Measurements from ENCODE around the gene MAP3K20.
"Not testable (repeated sequence)": the region's sequence is repeated elsewhere in the genome, so short reads cannot be mapped to it uniquely, and the experiment has no call there.

The MAP3K20 gene

DNA sequence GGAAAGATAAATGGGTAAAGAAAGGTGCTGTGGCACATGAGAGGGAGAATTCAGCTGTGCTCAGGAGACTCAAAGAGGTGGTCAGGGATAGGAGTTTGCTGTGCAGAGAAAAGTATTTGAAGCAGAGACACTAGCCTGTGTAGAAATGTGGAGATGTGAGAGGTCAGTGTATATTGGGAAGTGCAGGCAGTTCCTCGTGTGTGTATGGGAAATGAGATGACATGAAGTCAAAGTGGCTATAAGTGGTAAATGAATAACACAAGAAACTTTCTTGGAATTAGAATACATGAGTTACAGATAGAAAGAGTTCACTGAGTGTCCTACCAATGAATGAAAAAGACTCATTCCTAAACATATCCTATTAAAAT, 11.6 kb downstream of the MAP3K20 start:
- no peak for DNase-seq (ENCODE audit: low spot score)

DNA sequence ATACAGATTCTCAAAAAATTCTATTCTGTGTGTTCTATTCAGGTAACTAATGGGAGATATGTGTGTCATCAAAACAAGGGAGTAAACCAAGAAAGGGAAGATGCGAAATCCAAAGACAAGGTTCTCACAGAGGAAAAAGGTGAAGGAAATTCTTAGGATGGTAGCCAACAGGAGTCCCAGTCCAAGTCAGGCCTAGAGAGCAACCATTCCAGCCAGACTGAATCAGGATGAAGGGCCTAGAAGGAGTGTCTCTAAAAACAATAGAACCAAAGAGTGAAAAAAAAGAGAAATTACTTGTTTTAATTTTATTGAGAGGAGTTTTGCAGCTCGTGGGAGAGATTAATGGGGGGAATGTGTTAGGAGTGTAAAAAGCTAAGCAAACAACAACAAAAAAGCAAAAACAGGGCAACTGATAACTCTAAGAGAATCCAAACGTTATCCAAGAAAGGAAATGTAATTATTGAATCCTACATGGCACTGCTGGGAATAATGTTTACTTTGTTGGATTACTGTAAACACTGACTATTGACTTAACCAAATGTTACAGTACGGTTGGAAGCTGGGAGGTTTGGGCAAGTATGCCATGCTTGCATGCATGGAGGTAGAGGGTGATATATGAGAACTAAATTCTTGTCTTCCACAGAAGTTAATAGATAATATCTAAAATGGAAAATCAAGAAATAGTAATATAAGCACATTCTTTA, 12.3 kb downstream of the MAP3K20 start:
- DNase-seq (ENCODE audit: low spot score) = no peak

DNA sequence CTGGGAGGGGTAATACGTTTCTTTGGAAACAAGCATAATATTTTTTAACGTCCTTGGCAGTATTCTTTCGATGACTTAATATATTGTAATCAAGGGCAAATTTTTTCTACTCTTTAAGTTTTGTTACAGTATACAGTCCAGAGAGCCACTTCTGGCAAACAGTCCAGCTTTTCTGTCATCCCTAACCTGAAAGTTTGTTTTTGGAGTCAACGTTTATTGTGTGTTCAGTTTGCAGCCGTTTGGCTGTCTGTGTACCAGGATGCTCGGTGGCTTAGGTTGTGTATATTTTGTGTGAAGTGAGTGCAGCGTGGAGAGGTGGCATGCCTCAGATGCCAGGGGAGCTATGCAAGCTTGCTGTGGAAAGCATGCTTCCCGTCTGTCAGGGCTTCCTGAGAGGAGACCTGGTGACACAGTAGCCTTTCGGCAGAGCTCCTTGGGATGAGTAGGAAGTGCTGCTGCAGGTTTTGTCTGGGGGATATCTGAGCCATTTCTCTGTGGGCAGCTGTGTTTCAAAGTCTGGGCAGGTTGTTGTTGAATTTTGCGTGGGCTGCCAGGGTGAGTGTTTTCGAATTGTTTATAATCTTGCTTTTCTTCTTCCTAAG, 14.7 kb downstream of the MAP3K20 start:
- DNase-seq (ENCODE audit: low spot score) = no peak

DNA sequence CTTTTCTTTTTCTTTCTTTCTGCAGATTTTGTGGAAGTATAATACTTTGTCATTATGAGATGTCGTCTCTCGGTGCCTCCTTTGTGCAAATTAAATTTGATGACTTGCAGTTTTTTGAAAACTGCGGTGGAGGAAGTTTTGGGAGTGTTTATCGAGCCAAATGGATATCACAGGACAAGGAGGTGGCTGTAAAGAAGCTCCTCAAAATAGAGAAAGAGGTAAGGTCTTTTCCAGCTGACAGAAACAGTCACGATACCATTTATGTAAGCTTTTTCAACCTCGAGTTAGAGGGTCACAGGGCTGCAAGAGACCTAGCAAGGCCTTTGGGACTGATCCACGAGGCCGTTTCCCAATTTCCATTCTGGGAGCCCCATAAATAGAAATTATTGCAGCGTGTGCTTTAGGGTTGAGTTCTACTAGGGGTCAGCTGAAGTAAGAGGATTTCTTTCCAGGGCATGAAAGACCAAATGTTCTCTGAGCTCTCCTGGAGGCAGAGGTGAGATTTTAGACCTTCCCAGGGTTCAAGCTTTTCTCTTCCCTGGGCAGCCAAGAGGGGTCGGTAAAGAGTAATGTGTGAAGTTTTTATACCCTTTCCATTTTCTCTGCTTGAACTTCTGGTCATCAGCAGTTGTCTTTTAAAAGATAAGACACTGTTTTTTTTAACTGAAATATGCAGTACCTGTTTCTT, 15.5 kb downstream of the MAP3K20 start:
- no peak for DNase-seq (ENCODE audit: low spot score)

DNA sequence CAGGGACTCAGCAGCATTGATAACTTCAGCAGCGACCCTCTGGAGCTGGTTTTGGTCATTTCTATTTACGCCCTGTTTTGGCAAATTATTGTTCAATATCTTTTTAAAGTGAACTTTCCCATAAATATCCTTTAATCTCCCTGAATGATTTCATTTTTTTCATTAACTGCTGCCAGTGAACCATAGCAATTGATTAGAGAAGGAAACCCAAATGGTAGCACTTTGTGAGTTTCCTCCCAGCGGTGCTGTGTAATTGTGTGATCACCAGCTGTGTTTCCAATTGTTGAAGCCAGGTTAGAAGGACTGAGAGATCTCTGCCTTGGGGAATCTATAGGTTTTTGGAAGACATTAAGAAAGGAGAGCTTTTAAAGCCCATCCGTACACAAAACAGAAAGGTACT, 16.3 kb downstream of the MAP3K20 start:
- DNase-seq (ENCODE audit: low spot score) = no peak

DNA sequence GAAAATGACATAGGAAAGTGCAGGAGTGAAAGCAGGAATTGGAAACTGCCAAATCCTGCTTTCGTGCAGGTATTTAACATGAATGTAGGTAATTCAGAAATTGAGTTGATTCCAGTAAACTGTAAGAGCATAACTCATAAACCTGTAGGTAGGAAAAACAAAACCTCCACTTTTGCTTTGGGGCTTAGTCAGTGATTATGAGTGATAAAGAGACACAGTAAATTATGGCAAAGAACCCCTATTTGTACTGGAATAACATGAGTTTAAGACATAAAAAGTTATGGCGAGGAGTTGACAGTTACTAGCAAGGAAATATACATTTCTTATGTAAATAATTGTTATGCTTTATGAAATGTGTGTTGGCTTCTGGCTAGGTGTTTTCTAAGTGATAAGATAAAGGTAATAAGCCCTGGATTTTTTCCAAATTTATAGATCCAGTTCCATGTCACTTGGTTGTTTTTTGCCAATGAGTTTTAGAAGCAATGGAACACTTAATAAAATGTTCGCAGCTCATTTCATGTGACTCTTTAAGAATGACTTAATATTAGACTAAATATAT, 17.3 kb downstream of the MAP3K20 start:
- DNase-seq (ENCODE audit: low spot score) = no peak

DNA sequence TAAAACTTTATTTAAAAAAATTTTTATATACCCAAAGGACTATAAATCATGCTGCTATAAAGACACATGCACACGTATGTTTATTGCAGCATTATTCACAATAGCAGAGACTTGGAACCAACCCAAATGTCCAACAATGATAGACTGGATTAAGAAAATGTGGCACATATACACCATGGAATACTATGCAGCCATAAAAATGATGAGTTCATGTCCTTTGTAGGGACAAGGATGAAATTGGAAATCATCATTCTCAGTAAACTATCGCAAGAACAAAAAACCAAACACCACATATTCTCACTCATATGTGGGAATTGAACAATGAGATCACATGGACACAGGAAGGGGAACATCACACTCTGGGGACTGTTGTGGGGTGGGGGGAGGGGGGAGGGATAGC, 18.0 kb downstream of the MAP3K20 start:
- DNase-seq (ENCODE audit: low spot score) = not testable (repeated sequence)

DNA sequence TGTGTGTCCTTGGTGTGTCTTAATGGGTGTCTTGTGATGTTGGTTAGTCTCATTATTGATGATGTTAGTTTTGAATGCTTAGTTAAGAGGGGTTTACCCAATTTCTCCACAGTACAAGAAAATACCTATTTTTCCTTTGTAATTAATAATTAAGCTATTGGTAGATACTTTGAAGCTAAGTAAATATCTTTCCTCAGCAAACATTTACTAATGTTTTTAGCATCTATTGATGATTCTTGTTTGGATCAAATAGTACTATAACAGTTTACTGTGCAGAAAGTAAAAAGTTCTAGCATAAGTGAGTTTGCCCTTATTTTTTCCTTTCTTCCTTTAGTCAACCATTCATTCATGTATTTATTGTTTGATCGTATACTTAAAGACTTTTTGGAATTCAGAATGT, 19.1 kb downstream of the MAP3K20 start:
- no peak for DNase-seq (ENCODE audit: low spot score)

DNA sequence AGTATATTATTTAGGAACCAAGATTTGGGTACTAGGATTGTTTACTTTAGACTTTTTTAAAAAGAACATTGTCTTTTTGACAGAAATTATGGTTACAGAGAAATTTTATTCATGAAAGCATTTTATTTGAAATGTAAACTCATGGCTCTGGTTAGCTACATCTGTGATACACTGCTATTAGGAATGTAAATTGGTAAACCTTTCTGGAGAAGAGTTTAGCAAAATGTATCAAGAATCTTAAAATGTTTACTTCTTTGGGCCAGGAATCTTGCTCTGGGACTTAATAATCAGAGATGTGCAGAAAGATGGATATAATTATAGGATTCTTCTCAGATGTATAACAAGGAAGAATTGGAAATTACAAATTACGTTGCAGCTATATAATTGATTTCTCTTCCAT, 19.7 kb downstream of the MAP3K20 start:
- no peak for DNase-seq (ENCODE audit: low spot score)

DNA sequence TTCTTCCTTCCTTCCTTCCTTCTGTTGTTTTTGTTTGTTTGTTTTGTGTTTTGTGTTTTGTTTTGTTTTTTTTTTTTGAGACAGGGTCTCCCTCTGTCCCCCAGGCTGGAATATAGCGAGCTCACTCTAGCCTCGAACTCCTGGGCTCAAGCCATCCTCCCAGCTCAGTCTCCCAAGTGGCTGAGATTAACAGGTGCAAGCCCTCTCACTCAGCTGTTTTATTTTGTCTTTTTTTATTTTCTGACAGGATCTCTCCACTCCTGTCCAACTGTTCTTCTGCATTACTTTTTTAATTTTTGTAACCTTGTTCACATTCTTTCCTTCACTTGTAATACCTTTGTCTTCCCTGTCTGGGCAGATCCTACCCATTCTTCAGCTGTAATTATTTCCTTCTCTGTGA, 23.6 kb downstream of the MAP3K20 start:
- DNase-seq (ENCODE audit: low spot score) = no peak

DNA sequence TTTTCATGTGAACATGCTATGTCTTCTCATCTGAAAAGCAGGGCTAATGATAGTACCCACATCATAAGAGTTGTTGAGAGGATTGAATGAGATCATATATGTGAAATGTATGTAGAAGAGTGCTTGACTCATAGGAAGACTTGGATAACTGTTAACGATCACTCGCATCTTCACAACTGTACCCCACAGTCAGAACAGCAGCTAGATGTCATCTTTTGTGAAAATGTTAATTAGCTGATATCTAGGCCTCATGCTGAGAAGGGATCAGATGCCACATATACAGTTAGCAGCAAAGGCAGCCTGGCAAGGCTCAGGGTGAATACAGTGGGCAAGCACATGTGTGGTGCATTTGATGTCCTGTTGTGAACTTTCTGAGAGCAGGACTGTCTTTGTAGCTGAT, 24.2 kb downstream of the MAP3K20 start:
- no peak for DNase-seq (ENCODE audit: low spot score)

DNA sequence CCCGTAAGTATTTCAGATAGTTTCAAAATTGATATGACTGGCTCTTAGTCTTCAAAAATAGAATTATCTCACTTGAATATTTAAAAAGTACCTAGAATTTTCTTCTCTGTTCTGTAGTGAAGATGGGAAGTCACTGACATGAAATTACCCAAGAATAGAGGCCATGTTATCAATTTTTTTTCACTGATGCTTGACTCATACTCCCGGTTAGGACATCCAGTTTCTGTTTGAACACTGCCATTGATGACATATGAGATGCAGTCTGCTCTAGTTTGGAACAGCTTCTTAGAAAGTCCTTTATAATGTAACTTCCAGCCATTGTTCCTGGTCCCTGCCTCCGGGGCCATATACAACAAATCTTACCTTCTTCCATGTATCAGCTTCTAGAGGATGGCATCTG, 26.0 kb downstream of the MAP3K20 start:
- DNase-seq (ENCODE audit: low spot score) = no peak

DNA sequence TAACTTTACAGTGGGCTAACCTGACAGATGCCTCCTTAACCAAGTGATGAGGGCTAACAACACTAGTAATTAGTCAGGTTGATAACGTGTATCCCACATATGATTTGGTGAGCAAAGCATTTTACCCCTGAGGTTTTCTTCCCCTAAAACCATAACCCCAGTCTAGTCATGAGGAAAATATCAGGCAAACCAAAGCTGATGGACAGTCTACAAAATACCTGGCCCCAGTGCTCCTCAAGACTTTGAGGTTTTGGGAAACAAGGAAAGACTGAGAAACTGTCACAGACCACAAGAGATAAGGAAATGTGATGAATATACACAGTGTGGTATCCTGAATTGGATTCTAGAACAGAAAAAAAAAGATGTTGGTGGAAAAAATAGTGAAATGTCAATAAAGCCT, 28.5 kb downstream of the MAP3K20 start:
- DNase-seq (ENCODE audit: low spot score) = no peak

DNA sequence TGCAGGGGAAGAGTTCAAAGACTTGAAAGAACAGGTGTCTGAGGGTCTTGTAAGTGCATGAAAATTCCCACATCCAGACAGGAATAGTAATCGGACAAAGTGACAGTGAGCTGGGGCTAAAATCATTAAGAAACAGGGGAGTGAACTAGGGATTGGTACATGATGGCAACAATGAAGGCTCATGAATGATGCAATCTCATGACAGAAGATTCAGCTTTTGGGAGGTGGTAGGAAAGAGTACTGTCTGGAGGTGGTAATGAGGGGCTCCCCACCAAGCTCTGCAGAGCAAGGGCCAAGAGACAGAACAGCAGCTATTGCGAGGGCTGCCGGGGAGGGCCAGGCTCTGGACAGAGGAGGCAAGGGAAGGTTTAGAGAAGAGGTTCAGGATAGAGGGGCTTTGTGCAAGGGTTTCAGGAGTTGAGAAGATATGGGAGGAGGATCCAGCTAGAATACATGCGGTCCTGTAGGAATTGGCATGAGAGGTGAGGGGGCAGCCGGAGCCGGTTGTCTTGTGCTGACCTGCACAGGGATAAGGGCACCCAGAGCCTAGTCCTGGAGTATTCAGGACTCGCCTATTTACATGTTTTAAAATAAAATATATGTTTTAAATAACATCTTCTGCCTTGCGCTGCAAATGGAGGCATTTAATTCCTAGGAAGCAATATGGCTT, 31.4 kb downstream of the MAP3K20 start:
- DNase-seq (ENCODE audit: low spot score) = no peak

DNA sequence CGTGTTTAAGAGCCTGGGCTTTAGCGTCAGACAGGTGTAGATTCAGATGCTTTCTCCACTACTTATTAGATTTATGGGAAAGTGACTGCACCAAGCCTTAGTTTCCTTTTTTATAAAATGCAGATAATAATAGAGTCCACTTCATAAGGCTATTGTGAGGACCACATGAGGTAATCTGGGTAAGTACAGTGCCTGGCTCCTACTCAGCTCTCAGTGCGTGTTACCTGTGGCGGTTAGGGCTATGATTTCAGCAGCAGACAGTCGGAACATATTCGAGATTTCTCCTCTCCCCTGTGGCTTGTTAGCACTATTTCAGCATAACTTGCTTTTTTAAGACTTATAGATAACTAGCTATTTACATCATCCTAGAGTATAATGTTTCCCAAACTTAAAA, 32.0 kb downstream of the MAP3K20 start:
- no peak for DNase-seq (ENCODE audit: low spot score)

DNA sequence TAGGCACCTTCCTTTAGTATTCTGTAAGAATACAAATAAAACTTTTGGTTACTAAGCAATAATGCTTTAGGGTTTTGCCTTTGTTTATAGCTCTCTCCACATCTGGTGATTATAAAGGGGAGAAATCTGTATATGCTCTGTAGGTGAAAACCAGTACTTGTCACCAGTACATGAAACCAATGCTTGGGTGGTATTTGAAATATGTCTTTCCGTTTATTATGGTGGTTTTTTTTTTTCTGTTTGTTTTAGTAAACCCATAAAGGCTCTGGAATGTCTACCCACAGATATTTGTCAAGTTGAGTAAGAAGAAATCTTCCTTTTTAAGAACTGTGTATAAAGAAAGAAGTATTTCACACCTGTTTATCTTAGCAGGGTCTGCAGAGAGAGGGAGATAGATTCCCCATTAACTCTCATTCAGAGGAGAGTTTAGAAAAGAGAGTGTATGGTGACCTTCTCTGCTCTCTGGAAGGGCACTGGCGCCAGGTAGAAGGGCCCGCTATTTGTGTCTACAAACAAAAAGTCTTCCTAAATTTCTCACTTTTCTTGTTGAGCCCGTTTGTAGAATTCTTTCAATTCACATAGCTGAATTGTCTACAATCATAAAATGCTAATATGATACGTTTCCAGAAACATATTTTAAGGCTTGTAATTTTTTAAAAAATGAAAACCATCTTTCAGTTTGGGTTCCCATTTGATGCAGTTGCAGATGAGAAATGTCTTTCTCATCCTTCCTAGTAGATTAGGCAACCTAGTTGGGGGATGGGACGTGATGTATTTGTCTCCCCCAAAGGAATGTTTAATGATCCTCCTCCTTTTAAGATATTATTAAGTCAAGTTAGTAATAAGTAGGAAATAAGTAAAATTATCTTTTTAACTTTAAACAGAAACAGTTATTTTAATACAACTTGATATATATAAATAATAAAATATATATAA, 33.9 kb downstream of the MAP3K20 start:
- DNase-seq (ENCODE audit: low spot score) = no peak

DNA sequence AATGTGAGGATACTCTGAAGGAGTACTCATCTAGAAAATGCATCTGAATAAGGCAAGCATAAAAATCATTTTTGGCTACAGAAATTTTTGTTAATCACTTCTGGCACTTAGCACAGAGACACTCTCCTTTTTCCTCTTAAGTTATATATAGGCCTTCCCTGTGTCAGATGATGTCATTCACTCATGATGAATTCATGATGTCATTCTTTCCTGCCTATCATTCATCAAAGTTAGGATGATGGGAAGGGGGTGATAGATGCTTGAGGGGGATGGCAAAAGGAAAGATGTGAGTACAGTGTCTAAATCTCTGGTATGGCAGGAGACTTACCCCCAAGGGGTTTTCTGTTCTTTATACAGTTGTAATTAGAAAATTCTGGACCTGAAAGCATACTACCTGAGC, 42.0 kb downstream of the MAP3K20 start:
- no peak for DNase-seq (ENCODE audit: low spot score)

DNA sequence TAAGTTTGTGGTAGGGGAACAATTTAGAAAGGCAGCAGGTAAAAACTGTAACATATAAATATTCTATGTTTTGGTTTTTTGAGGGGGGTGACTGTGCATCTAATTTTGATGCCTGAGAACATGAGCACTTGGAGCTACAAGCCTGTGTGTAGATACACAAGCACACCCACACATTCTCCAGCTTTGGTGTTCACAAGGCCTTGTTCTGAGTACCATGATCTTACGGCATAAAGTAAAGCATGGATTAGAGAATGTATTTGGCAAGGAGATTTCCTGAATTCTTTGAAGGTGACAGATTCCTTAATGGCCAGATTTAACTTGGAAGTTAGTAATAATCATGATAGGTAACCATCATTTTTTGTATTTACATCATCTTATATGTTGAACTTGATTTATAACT, 42.7 kb downstream of the MAP3K20 start:
- no peak for DNase-seq (ENCODE audit: low spot score)

DNA sequence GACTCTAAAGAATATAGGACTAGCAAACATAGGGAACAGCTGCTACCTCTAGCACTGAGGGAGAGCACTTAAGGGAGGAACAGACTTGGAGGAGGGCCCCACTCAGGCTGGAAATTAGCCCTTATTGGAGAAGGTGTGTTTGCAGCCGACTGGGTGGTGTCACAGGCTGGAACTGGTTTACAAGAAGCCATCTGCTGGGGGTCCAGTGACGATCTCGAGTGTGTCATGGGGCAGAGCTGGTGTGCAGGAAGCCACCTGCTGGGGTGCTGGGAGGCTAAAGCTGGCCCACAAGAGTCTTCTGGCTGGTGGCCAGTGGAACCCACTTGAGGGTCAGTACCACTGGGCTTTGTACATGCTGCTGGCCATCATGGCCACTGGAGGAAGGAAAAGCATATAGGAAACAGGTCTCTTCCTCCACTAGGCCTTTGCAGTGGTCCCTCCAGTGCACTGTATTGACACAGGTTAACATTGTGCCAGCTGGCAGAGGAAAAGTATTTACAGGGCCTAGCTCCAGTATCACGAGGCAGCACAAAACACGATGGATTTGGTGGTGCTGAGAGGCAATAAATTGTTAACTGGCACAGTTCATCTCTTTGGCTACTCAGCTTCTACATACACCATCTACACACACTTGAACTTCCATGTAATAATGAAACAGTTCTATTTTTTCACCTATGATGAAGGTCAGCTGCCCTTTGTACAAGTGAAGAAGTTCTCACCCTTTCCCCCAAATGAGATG, 43.6 kb downstream of the MAP3K20 start:
- no peak for DNase-seq (ENCODE audit: low spot score)

DNA sequence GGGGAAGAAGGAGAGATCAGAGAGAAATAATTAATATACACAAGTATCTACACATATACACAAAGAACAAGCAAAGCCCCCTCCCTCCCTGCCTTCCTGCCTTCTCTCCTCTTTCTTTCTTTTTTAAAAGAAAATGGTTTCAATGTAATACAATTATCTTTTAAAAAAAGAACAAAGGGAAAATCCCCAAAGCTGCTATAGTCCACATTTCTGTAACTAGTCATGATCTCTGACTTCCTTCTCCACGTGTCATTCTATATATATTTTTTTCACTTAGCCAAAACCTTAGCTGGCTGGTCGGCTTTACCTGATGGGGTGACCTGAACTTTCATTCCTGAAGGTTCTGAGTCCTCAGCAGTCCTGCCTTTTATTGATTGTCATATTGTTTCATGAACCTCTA, 44.3 kb downstream of the MAP3K20 start:
- DNase-seq (ENCODE audit: low spot score) = no peak

DNA sequence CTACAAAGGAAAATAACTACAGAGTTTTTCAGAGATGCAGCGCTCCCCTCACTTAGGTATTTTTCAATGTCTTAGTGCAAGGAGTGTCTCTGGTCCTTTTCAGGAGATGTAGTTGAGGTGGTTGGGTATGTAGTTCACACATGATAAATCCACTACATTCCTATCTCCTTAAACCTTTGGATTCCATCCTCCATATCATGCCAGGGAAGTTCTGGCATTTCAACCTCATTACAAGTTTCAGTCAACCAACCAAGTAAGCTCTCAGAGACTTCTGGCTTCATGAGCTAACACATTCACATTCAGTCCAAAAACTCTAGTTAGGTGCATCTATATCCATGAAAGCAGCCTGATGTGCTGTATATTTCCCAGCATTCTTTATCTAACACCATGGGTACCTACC, 47.3 kb downstream of the MAP3K20 start:
- no peak for DNase-seq (ENCODE audit: low spot score)

Measured in pons (tissue), 1 donor.